ENCODE results near the gene TFDP2.

DNA sequence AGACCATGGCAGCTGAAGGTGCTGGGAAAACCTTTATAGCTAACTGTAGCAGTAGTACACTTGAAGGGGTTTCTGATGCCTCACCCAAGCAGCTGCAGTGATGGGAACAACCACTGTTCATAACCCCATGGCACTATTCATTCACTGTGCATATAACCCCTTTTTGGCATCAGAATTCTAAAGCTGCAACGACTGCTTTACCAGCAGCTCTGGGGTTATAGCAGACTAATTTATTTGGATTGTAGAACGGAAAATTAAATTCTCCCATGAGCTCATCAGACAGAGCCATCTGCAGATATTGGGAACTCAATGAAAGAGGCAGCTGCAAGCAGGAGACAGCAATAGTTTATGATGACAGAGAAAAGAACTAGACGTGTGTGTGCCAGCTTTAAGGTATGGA is 28.6 kb downstream of the TFDP2 start:
- TF ChIP-seq, protein P1, sequence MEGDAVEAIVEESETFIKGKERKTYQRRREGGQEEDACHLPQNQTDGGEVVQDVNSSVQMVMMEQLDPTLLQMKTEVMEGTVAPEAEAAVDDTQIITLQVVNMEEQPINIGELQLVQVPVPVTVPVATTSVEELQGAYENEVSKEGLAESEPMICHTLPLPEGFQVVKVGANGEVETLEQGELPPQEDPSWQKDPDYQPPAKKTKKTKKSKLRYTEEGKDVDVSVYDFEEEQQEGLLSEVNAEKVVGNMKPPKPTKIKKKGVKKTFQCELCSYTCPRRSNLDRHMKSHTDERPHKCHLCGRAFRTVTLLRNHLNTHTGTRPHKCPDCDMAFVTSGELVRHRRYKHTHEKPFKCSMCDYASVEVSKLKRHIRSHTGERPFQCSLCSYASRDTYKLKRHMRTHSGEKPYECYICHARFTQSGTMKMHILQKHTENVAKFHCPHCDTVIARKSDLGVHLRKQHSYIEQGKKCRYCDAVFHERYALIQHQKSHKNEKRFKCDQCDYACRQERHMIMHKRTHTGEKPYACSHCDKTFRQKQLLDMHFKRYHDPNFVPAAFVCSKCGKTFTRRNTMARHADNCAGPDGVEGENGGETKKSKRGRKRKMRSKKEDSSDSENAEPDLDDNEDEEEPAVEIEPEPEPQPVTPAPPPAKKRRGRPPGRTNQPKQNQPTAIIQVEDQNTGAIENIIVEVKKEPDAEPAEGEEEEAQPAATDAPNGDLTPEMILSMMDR (conservative IDR thresholded peaks at IDR 0.05; ENCODE audit: low read length), result no peak
- no peak for TF ChIP-seq EZH2phosphoT487 (IDR thresholded peaks at IDR 0.05; ENCODE audit: borderline replicate concordance)

Data from Loucy (cell line).